ENCODE results near the gene ENAH. TPM values are rescaled to one million over a fixed set of nuclear protein-coding genes. Genes with fewer than 3 reads are reported as not detected.

Gene ENAH
- total RNA-seq, 1 experiment from 2014 or later: 285 TPM

DNA sequence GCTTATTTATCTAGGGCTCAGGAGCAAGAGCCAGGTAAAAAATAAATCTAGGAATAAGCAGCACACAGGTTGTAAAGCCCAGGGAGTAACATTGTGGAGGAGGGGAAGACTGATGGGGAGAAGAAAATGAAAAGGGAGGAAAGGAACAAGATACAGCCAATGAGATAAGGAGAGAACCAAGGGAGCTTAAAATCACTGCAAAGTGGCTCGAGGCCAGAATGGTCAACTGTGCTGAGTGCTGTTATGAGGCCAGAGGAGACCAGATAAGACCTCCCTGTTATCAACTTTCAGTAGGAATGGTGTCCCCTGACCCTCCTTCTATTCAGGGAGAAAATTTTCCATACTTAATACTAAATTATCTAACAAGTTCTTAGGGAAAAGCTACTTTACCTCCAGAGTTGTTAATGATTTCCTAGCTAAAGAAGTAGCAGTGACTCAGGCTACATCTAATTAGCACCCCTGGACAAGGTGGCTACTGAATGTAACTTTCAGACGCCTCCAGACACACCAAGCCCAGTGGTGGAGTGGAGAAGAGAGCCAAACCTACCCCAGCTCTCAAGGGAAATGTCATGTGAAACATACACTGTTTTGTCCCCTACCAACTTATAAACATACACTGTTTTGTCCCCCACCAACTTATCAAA is 25.5 kb downstream of the ENAH start:
- H2BK20ac ChIP-seq (ENCODE audit: low read depth, low read length, poor library complexity, severe bottlenecking): no peak overlapping the region
- DNase-seq: no peak
- no peak overlapping the region for H3K27ac ChIP-seq (ENCODE audit: insufficient read length, low read depth, low read length)
- no peaks in the 10 kb centered on the region for H3K23me2 ChIP-seq (ENCODE audit: insufficient read length, low read depth, low read length, poor library complexity, severe bottlenecking)
- no peak overlapping the region for H4K5ac ChIP-seq (ENCODE audit: insufficient read length, low read depth, low read length)
- peaks cover 1% of the 10 kb centered on the region for H4K20me1 ChIP-seq (ENCODE audit: control insufficient read depth, insufficient read depth, insufficient read length)
- H3K4me2 ChIP-seq (ENCODE audit: insufficient read depth, insufficient read length, low read length): no peak overlapping the region
- no peak overlapping the region for H2BK5ac ChIP-seq (ENCODE audit: insufficient read length, low read length)
- WGBS (ENCODE audit: extremely low coverage, insufficient read length, low lambda C conversion rate): no CpG with 5 or more reads among the region's 2 CpGs
- H3K9ac ChIP-seq (ENCODE audit: extremely low read depth, insufficient read length, low read length): no peak overlapping the region
- peaks cover 49% of the 10 kb centered on the region; the same call in 1 of the 2 replicates for H3K79me2 ChIP-seq (ENCODE audit: insufficient read depth, low read length)
- no peak overlapping the region for H3K4ac ChIP-seq (ENCODE audit: low read depth, low read length)
- H3T11ph ChIP-seq (ENCODE audit: low read length): no peak overlapping the region
- Mint-ChIP-seq H3K4me3 (no peak overlapping the region), H3K36me3 (ENCODE audit: insufficient read depth in 1 of 3, low read depth in 3 of 3) (peaks cover 6 to 19% (median 17%) of the 10 kb centered on the region in 3 experiments; a peak in 6 of 7 replicates), H3K4me1 (peaks cover 46 to 54% of the 10 kb centered on the region in 2 experiments), H3K27me3 (ENCODE audit: low read depth) (no peaks in the 10 kb centered on the region), H3K27ac (peak overlapping the region in 2 of 3 experiments; percentile 5 to 30; a peak in 2 of 7 replicates), H3K9me3 (no peaks in the 10 kb centered on the region)
- H3K79me1 ChIP-seq (ENCODE audit: insufficient read depth, low read depth, low read length, poor library complexity, severe bottlenecking): peaks cover 8% of the 10 kb centered on the region
- TF ChIP-seq, protein P1, sequence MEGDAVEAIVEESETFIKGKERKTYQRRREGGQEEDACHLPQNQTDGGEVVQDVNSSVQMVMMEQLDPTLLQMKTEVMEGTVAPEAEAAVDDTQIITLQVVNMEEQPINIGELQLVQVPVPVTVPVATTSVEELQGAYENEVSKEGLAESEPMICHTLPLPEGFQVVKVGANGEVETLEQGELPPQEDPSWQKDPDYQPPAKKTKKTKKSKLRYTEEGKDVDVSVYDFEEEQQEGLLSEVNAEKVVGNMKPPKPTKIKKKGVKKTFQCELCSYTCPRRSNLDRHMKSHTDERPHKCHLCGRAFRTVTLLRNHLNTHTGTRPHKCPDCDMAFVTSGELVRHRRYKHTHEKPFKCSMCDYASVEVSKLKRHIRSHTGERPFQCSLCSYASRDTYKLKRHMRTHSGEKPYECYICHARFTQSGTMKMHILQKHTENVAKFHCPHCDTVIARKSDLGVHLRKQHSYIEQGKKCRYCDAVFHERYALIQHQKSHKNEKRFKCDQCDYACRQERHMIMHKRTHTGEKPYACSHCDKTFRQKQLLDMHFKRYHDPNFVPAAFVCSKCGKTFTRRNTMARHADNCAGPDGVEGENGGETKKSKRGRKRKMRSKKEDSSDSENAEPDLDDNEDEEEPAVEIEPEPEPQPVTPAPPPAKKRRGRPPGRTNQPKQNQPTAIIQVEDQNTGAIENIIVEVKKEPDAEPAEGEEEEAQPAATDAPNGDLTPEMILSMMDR (conservative IDR thresholded peaks at IDR 0.05): no peak
- H3K56ac ChIP-seq (ENCODE audit: insufficient read length, low read depth, low read length): no peak overlapping the region
- H2BK12ac ChIP-seq (ENCODE audit: insufficient read length, low read depth, low read length): no peak overlapping the region
- no peak overlapping the region for H2AFZ ChIP-seq (ENCODE audit: low read length)
- no peak overlapping the region for H2BK120ac ChIP-seq (ENCODE audit: low read depth, low read length, poor library complexity, severe bottlenecking)
- no peak overlapping the region for H3K23ac ChIP-seq (ENCODE audit: insufficient read length, low read depth, low read length)
- H2AK5ac ChIP-seq (ENCODE audit: insufficient read length, low read length): no peak overlapping the region
- no peak overlapping the region for H4K8ac ChIP-seq (replicated peaks; ENCODE audit: insufficient read length, low read depth, low read length)
- H3K4me1 ChIP-seq (ENCODE audit: insufficient read depth, low read length): peaks cover 6% of the 10 kb centered on the region
- no peak overlapping the region for H4K91ac ChIP-seq (ENCODE audit: insufficient read length, low read depth, low read length)
- H3K27me3 ChIP-seq (ENCODE audit: insufficient read depth, low read length): no peaks in the 10 kb centered on the region
- no peak overlapping the region for H3K14ac ChIP-seq (ENCODE audit: insufficient read depth, low read length)
- H2BK15ac ChIP-seq (ENCODE audit: low read depth, low read length): no peak overlapping the region
- no peak overlapping the region for H3K18ac ChIP-seq (ENCODE audit: insufficient read length, low read depth, low read length)
- H3K9me3 ChIP-seq (ENCODE audit: control insufficient read depth, low read depth, low read length): no peaks in the 10 kb centered on the region
